Hepatocyte (in vitro differentiated cells): Measurements from ENCODE around the gene CBX4. TPM values are rescaled to one million over a fixed set of nuclear protein-coding genes. Genes with fewer than 3 reads are reported as not detected.

ENCODE experiments used
- DNase-seq: peaks from one replicate; pipeline ENCODE4 v3.0.0-alpha.2; 2016; ENCODE audit warnings: low spot score
- H2AFZ ChIP-seq: fragments of 200-600 bp; sonication (generic); 2 replicates; pipeline ENCODE4 v1.6.0; 2016; ENCODE audit warnings: antibody characterized with exemption, mild to moderate bottlenecking
- H3K27ac ChIP-seq: fragments of 200-600 bp; sonication (generic); 2 replicates; pipeline ENCODE4 v1.5.1; 2016; ENCODE audit warnings: mild to moderate bottlenecking
- H3K27me3 ChIP-seq: fragments of 200-600 bp; sonication (generic); 2 replicates; pipeline ENCODE4 v1.6.1; 2016
- H3K36me3 ChIP-seq: fragments of 200-600 bp; sonication (generic); replicated peaks from 2 replicates; pipeline ENCODE4 v1.5.1; 2016; ENCODE audit warnings: low read depth; ENCODE audit not compliant: insufficient read depth
- H3K4me1 ChIP-seq: fragments of 200-600 bp; sonication (generic); 2 replicates; pipeline ENCODE4 v1.5.1; 2016; ENCODE audit warnings: mild to moderate bottlenecking, moderate library complexity; ENCODE audit not compliant: insufficient read depth
- H3K4me2 ChIP-seq: fragments of 200-600 bp; sonication (generic); 2 replicates; pipeline ENCODE4 v1.6.0; 2016
- H3K4me3 ChIP-seq: fragments of 200-600 bp; sonication (generic); 2 replicates; pipeline ENCODE4 v1.5.1; 2016; ENCODE audit warnings: mild to moderate bottlenecking
- H3K79me2 ChIP-seq: fragments of 200-600 bp; sonication (generic); 2 replicates; pipeline ENCODE4 v1.6.0; 2017; ENCODE audit warnings: mild to moderate bottlenecking
- H3K9me2 ChIP-seq: fragments of 200-600 bp; sonication (generic); replicated peaks from 2 replicates; pipeline ENCODE4 v1.6.0; 2017; ENCODE audit warnings: mild to moderate bottlenecking; ENCODE audit not compliant: insufficient read depth
- H3K9me3 ChIP-seq: fragments of 200-600 bp; sonication (generic); 2 replicates; pipeline ENCODE4 v1.5.1; 2016; ENCODE audit warnings: low read depth, mild to moderate bottlenecking
- H4K20me1 ChIP-seq: fragments of 200-600 bp; sonication (generic); 2 replicates; pipeline ENCODE4 v1.6.0; 2016; ENCODE audit warnings: mild to moderate bottlenecking; ENCODE audit not compliant: insufficient read depth, poor library complexity, severe bottlenecking
- EZH2 ChIP-seq: fragments of 200-600 bp; sonication (generic); IDR thresholded peaks from 2 replicates; pipeline ENCODE4 v1.6.1; 2016; ENCODE audit warnings: antibody characterized with exemption, mild to moderate bottlenecking, borderline replicate concordance
- EZH2phosphoT487 ChIP-seq: fragments of 200-600 bp; sonication (generic); IDR thresholded peaks from one replicate; pipeline ENCODE4 v1.6.1; 2018; ENCODE audit warnings: antibody characterized with exemption, mild to moderate bottlenecking, low read depth, moderate library complexity; ENCODE audit not compliant: unreplicated experiment, severe bottlenecking
- WGBS: methylation state at CpG from one replicate; pipeline ENCODE4 v1.1.6; 2016; ENCODE audit warnings: low lambda C conversion rate; ENCODE audit errors: missing lambda C conversion rate; 5-methylcytosine and 5-hydroxymethylcytosine counted together
- polyA plus RNA-seq: library from polyadenylated mRNA; unstranded; fragments of >200 nt; fragmentation: Nextera tagmentation; extraction: Ambion mirVana; gene quantifications from 2 replicates; pipeline ENCODE4 v1.2.1, GENCODE V29; 2016
- total RNA-seq: library from RNA; depleted of rRNA; stranded (reverse); fragments of >200 nt; gene quantifications from 2 replicates; pipeline ENCODE4 v1.2.3, GENCODE V29; 2014
- TF ChIP-seq, protein P1 (sequence below): fragments of 200-600 bp; sonication (generic); IDR thresholded peaks from 2 replicates; pipeline ENCODE4 v1.5.1; 2016; ENCODE audit warnings: antibody characterized with exemption, mild to moderate bottlenecking; ENCODE audit not compliant: poor library complexity

CBX4 gene
- total and polyA plus RNA-seq, 2 experiments from 2014 or later = 56.1 to 86.7 TPM

- TF ChIP-seq EZH2phosphoT487 (no peak), EZH2 (no peak)
- TF ChIP-seq, protein P1, sequence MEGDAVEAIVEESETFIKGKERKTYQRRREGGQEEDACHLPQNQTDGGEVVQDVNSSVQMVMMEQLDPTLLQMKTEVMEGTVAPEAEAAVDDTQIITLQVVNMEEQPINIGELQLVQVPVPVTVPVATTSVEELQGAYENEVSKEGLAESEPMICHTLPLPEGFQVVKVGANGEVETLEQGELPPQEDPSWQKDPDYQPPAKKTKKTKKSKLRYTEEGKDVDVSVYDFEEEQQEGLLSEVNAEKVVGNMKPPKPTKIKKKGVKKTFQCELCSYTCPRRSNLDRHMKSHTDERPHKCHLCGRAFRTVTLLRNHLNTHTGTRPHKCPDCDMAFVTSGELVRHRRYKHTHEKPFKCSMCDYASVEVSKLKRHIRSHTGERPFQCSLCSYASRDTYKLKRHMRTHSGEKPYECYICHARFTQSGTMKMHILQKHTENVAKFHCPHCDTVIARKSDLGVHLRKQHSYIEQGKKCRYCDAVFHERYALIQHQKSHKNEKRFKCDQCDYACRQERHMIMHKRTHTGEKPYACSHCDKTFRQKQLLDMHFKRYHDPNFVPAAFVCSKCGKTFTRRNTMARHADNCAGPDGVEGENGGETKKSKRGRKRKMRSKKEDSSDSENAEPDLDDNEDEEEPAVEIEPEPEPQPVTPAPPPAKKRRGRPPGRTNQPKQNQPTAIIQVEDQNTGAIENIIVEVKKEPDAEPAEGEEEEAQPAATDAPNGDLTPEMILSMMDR = no peak
- H3K36me3 ChIP-seq = no peaks in the 10 kb centered on the region
- no peak for DNase-seq
- no peaks in the 10 kb centered on the region for H3K9me3 ChIP-seq
- peaks cover 57% of the 10 kb centered on the region for H3K27me3 ChIP-seq
- H2AFZ ChIP-seq = no peak overlapping the region
- 62% methylated on average over 8 of the region's 8 CpGs for WGBS
- no peak overlapping the region for H3K27ac ChIP-seq
- H3K9me2 ChIP-seq = no peaks in the 10 kb centered on the region
- H3K4me1 ChIP-seq = peaks cover 47% of the 10 kb centered on the region
- peaks cover 21% of the 10 kb centered on the region for H3K79me2 ChIP-seq
- H4K20me1 ChIP-seq = peaks cover 3% of the 10 kb centered on the region
- peak overlapping the region; percentile 35 for H3K4me3 ChIP-seq
- H3K4me2 ChIP-seq = peak overlapping the region; percentile 92
These were observed 43.3 kb downstream of the CBX4 start for GRCh38 chr17:79795795-79796443.

- Histone ChIP-seq H3K27ac (peak overlapping the region; percentile 77), H3K4me3 (no peak overlapping the region), H3K36me3 (no peaks in the 10 kb centered on the region), H2AFZ (no peak overlapping the region), H3K79me2 (peaks cover 21% of the 10 kb centered on the region), H3K9me3 (no peaks in the 10 kb centered on the region), H3K27me3 (peaks cover 57% of the 10 kb centered on the region), H3K4me1 (peaks cover 49% of the 10 kb centered on the region), H3K4me2 (peak overlapping the region; percentile 92), H4K20me1 (peaks cover 3% of the 10 kb centered on the region), H3K9me2 (no peaks in the 10 kb centered on the region)
- 71% methylated on average over 43 of the region's 47 CpGs for WGBS
- no peak for DNase-seq
- TF ChIP-seq EZH2 = no peak
- TF ChIP-seq, protein P1 = no peak
- no peak for TF ChIP-seq EZH2phosphoT487
These were observed 44.4 kb downstream of the CBX4 start for GRCh38 chr17:79794659-79795511.

- WGBS = 42% methylated on average over 3 of the region's 3 CpGs
- Histone ChIP-seq H3K9me3 (no peaks in the 10 kb centered on the region), H3K79me2 (peaks cover 21% of the 10 kb centered on the region), H3K4me3 (no peak overlapping the region), H3K4me2 (peak overlapping the region; percentile 83), H2AFZ (no peak overlapping the region), H3K36me3 (no peaks in the 10 kb centered on the region), H3K9me2 (no peaks in the 10 kb centered on the region), H4K20me1 (peaks cover 3% of the 10 kb centered on the region), H3K27ac (peak overlapping the region; percentile 77), H3K4me1 (peaks cover 55% of the 10 kb centered on the region), H3K27me3 (peaks cover 57% of the 10 kb centered on the region)
- no peak for TF ChIP-seq EZH2phosphoT487
- TF ChIP-seq, protein P1 = no peak
- TF ChIP-seq EZH2 = no peak
- DNase-seq = peak; percentile 65
These were observed 45.3 kb downstream of the CBX4 start for GRCh38 chr17:79793924-79794304.
